GM20000 (cell line): ENCODE data around the gene MMP12.
"Not testable (repeated sequence)": the region's sequence is repeated elsewhere in the genome, so short reads cannot be mapped to it uniquely, and the experiment has no call there.

ENCODE experiments used
- DNase-seq: peaks from one replicate; pipeline ENCODE4 v3.0.0; 2012; ENCODE audit warnings: low spot score
- CTCF ChIP-seq: IDR thresholded peaks from 2 replicates; pipeline ENCODE4 v1.5.1; 2012; ENCODE audit warnings: mild to moderate bottlenecking, control low read depth; ENCODE audit errors: extremely low read depth, missing control alignments

The MMP12 gene

DNA sequence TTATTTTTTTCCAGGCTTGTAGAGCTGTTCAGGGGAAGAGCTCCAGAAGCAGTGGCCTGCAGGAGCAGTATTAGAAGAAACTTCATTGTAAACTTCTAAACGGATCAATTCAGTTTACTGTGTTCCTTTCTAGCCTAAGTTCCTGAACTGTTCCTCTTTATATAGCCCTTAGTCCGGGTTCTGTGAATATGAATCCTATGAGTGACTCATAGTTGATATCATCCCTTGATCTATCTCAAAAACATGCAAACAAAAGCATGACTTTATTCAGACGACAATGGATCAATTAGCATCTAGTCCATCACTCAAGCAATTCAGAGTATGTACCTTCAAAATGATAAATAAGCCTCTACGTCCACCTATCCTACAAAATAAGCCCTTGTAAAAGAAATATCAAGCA is at the start of gene MMP12:
Gene MMP12, minus strand, starts transcription at position 131 of the 400 bp plus-strand sequence. Its CDS starts 45 bp downstream, at position 86.
- TF ChIP-seq CTCF = no peak
- DNase-seq = no peak

DNA sequence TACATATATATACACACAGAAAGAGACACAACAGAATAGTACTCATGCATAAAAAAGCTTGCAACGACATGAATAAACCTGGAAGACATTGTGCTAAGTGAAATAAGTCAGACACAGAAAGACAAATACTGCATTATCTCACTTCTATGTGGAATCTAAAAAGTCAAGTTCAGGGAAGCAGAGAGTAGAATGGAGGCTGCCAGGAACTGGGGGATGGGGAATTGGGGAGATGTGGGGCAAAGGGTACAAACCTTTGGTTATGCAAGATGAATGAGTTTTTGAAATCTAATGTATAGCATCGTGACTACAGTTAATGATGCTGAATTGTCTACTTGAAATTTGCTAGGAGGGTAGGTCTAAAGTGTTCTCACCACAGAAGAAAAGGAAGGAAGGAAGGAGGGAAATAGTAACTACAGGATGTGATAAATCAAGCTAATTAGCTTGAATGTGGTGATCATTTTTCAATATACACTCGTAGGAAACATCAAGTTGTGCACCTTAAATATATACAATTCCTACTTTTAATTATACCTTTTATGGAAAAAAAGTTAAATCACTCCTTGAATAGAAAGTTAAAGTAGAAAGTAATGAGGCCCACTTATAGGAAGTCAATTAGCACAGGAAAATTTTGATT is 46.9 kb upstream of the MMP12 start:
- no peak for DNase-seq
- no peak for TF ChIP-seq CTCF

- peak; percentile 17 for DNase-seq
- TF ChIP-seq CTCF = no peak
These were observed 45.4 kb upstream of the MMP12 start for GRCh38 chr11:102920118-102920684.

GRCh38 chr11:102915044-102915375 is 40.2 kb upstream of the MMP12 start:
- no peak for DNase-seq
- TF ChIP-seq CTCF = no peak

DNA sequence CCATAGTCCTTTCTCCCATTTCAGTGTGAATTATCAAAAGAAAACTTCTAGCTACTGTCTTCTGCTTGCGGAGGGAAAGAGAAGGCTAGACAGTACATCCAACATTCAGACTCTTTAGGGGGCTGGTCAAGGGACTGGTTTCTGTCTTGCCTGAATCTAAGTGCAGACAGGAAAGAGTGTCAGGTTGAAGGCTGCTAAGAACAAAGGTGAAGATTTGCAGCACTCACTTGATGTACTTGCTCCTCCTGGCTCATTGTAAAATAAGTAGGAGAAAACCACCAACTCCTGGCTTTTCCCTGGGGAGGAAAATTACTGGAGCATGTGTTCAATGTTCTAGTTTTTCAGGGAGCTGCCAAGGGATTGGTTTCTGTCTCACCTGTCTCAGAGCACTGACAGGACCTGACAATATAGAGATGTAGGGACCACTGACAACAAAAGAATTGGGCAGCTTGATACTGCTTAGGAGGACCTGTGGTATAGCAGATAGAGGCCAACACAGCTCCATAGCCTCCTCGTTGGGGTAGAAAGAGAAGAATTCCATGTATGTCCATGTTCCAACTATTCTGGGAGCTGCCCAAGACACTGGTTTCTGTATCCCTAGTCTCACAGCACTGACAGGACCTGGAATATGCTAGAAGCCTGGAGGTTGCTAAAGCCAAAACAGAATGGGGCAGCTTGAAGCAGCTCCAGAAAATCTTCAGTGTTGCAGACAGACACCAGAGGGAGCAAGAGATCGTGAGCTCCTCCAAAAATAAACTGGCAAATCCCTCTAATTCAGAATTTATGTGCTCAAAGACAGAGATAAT is 39.7 kb upstream of the MMP12 start:
- DNase-seq = no peak

DNA sequence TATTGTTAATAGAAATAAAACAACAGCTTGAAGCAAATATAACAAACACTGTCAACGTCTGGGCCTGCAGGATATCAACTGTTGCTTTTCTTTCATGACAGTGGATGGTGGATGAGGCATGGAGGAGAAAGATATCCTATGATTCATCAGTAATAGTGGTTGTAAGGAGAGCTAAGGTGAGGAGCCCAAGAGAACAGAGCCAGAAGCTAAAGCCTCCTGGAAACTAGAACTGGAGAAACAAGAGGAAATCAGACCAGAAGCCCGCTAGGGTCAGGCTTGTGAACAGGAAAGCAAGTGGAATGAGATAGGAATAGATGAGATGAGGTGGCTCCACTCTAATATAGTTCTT is 37.7 kb upstream of the MMP12 start:
- no peak for TF ChIP-seq CTCF
- no peak for DNase-seq

More for the DNA sequence above, 39.7 kb upstream of the MMP12 start:
- peak; percentile 7 for TF ChIP-seq CTCF

GRCh38 chr11:102911758-102912481 is 37.1 kb upstream of the MMP12 start:
- no peak for DNase-seq

GRCh38 chr11:102905848-102906247 is 31.1 kb upstream of the MMP12 start:
- DNase-seq = not testable (repeated sequence)

More at GRCh38 chr11:102911758-102912481, 37.1 kb upstream of the MMP12 start:
- TF ChIP-seq CTCF = no peak

DNA sequence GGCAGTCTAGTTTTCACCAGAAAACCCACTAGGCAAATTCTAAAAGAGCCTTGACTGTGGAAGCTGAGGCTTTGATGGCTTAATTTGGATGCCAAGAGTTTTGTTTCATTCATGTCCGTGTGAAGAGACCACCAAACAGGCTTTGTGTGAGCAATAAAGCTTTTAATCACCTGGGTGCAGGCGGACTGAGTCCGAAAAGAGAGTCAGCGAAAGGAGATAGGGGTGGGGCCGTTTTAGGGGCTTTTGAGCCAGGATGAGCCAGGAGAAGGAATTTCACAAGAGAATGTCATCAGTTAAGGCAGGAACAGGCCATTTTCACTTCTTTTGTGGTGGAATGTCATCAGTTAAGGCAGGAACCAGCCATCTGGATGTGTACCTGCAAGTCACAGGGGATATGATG is 29.1 kb upstream of the MMP12 start:
- DNase-seq = not testable (repeated sequence)
